ENCODE data around the gene COG8. TPM values are rescaled to one million over a fixed set of nuclear protein-coding genes. Genes with fewer than 3 reads are reported as not detected.
A peak's percentile ranks its signal among the peaks of the same experiment; 100 is the strongest.

COG8 gene
- total and polyA plus RNA-seq, 4 donors, result 11.2 to 37.4 (median 24.2) TPM

DNA sequence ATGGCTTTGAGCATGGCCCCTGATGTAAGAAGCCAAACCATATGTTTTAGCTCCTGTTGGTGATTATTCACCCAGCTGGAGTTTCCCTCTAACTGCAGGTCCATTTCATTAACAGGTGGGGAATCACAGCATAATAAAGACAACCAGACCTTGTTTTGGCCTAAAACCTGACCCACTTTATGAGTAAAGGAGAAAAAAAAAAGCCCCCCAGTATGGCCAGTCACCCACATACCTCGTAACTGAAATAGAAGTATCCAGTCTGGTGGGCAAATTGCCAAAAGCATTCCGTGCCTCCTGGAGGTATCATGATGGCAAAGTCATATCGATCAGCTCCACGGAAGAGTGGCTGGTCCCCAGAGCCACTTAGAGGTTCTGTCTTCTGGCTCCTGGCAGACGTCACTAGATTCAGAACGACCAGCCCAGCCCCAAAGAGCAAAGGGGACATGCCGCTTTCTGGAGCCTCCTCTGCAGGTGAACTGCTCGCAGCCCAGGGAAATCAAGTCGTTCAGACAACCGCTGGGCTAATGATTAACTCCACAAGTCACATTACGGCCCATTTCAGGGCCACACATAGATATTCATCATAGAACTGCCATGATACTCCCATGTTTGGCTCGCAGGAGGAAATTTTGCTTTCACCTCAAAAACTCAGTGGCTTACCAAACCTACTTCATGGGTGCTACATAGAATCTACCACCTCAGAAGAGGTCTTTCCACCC, 12.1 kb upstream of the COG8 start, which contains the start of gene TMED6:
Gene TMED6, minus strand, starts transcription at position 478 of the 719 bp plus-strand sequence. Its CDS starts 33 bp downstream, at position 445.
- Histone ChIP-seq H3K4me3 (ENCODE audit: low read depth in 1 of 3, low read length in 3 of 3) (peak within 1 kb of the TSS; percentile 15 to 63 (median 40)), H3K4me1 (ENCODE audit: control insufficient read depth in 4 of 4, insufficient read depth in 4 of 4, low read length in 3 of 4) (peaks cover 3 to 11% (median 8%) of the 10 kb centered on the region in 4 donors), H3K9ac (ENCODE audit: low read depth in 1 of 2, low read length in 2 of 2) (peak within 1 kb of the TSS in 1 of 2 donors; percentile 44), H3K9me3 (ENCODE audit: control insufficient read depth in 4 of 4, low read length in 3 of 4) (no peaks in the 10 kb centered on the region), H3K27ac (ENCODE audit: low read depth in 1 of 2, low read length in 2 of 2) (no peak within 1 kb of the TSS), H3K27me3 (ENCODE audit: control insufficient read depth in 4 of 4, insufficient read depth in 4 of 4, low read length in 3 of 4) (no peaks in the 10 kb centered on the region), H3K36me3 (ENCODE audit: control insufficient read depth in 4 of 4, insufficient read depth in 3 of 4, low read depth in 1 of 4, low read length in 3 of 4) (peaks cover 0 to 13% (median 10%) of the 10 kb centered on the region in 4 donors)
- WGBS, result 35% methylated on average over 12 of the region's 12 CpGs
- no peak for DNase-seq (ENCODE audit: low spot score)
- TF ChIP-seq SP1 (IDR thresholded peaks at IDR 0.05), result peak; percentile 44
- no peak for TF ChIP-seq RAD21 (IDR thresholded peaks at IDR 0.05)
- TF ChIP-seq JUND (IDR thresholded peaks at IDR 0.05), result no peak
- TF ChIP-seq, protein P1, sequence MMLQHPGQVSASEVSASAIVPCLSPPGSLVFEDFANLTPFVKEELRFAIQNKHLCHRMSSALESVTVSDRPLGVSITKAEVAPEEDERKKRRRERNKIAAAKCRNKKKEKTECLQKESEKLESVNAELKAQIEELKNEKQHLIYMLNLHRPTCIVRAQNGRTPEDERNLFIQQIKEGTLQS (IDR thresholded peaks at IDR 0.05), result no peak
- TF ChIP-seq MAX (IDR thresholded peaks at IDR 0.05), result no peak
- TF ChIP-seq EGR1 (IDR thresholded peaks at IDR 0.05; ENCODE audit: low read depth in 2 of 2), result no peak
- TF ChIP-seq FOXA1 (IDR thresholded peaks at IDR 0.05), result no peak
- no peak for TF ChIP-seq HNF4G (IDR thresholded peaks at IDR 0.05)
- TF ChIP-seq HNF4A (conservative IDR thresholded peaks at IDR 0.05), result no peak
- no peak for TF ChIP-seq CTCF (IDR thresholded peaks at IDR 0.05; ENCODE audit: low read depth, low read length, missing input control)
- TF ChIP-seq FOXA2 (IDR thresholded peaks at IDR 0.05), result no peak
- TF ChIP-seq TAF1 (conservative IDR thresholded peaks at IDR 0.05), result no peak
- TF ChIP-seq, protein P2, sequence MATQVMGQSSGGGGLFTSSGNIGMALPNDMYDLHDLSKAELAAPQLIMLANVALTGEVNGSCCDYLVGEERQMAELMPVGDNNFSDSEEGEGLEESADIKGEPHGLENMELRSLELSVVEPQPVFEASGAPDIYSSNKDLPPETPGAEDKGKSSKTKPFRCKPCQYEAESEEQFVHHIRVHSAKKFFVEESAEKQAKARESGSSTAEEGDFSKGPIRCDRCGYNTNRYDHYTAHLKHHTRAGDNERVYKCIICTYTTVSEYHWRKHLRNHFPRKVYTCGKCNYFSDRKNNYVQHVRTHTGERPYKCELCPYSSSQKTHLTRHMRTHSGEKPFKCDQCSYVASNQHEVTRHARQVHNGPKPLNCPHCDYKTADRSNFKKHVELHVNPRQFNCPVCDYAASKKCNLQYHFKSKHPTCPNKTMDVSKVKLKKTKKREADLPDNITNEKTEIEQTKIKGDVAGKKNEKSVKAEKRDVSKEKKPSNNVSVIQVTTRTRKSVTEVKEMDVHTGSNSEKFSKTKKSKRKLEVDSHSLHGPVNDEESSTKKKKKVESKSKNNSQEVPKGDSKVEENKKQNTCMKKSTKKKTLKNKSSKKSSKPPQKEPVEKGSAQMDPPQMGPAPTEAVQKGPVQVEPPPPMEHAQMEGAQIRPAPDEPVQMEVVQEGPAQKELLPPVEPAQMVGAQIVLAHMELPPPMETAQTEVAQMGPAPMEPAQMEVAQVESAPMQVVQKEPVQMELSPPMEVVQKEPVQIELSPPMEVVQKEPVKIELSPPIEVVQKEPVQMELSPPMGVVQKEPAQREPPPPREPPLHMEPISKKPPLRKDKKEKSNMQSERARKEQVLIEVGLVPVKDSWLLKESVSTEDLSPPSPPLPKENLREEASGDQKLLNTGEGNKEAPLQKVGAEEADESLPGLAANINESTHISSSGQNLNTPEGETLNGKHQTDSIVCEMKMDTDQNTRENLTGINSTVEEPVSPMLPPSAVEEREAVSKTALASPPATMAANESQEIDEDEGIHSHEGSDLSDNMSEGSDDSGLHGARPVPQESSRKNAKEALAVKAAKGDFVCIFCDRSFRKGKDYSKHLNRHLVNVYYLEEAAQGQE (IDR thresholded peaks at IDR 0.05), result no peak
- peak in 1 of 2 donors; percentile 11 for TF ChIP-seq RXRA (IDR thresholded peaks at IDR 0.05)
- peak; percentile 58 for TF ChIP-seq YY1 (IDR thresholded peaks at IDR 0.05)
- TF ChIP-seq GABPA (IDR thresholded peaks at IDR 0.05 in 1 of 2, conservative IDR thresholded peaks at IDR 0.05 in 1 of 2), result no peak
- TF ChIP-seq, protein P3, sequence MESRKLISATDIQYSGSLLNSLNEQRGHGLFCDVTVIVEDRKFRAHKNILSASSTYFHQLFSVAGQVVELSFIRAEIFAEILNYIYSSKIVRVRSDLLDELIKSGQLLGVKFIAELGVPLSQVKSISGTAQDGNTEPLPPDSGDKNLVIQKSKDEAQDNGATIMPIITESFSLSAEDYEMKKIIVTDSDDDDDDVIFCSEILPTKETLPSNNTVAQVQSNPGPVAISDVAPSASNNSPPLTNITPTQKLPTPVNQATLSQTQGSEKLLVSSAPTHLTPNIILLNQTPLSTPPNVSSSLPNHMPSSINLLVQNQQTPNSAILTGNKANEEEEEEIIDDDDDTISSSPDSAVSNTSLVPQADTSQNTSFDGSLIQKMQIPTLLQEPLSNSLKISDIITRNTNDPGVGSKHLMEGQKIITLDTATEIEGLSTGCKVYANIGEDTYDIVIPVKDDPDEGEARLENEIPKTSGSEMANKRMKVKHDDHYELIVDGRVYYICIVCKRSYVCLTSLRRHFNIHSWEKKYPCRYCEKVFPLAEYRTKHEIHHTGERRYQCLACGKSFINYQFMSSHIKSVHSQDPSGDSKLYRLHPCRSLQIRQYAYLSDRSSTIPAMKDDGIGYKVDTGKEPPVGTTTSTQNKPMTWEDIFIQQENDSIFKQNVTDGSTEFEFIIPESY (IDR thresholded peaks at IDR 0.05), result no peak
- no peak for TF ChIP-seq NR2F2 (IDR thresholded peaks at IDR 0.05)
